GM18909 (cell line): ENCODE measurements around the gene FFAR4.

Experiments used
- ATAC-seq: cut with Tn5 transposase; IDR thresholded peaks from one replicate; pipeline ENCODE4 v1.9.1; 2021; ENCODE audit warnings: mild to moderate bottlenecking; ENCODE audit not compliant: unreplicated experiment, poor library complexity

Gene FFAR4

DNA sequence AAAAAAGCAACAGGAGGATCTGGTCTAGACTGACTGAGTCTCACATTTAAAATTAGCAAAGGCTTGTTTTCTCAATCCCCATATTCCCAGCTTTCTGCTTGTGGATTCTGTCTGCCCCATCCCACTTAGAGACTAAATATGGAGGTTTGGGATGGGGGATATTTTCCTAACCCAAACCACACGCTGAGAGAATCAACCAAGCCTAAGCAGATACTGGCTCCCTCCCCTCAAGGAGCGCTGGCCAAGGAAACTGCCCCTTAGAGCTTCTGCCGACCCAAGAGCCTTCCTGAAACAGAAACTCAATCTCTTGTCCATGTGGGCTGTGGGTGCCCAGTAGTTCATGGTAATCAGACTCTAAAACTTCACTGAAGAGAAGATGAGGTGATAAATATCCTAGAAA, 3.9 kb downstream of the FFAR4 start:
- ATAC-seq: no peak

DNA sequence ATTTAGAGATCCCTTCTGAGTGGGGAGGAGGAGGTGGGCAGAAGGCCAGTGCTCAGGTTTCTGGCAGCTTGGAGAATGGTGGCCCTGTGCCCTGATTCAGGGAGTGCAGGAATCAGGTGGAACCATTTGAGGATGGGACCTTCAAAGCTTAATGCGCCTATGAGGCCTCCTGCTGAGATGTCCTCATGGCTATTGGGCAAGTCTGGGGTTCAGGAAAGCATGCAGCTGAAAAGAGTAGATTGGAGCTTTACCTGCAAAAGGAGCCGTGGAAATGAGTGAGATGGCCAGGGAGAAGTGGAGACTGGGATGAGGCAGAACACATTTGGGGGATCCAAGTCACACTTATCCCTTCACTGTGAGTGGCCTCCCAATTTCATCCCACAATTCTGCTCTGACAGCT, 6.1 kb downstream of the FFAR4 start:
- no peak for ATAC-seq

DNA sequence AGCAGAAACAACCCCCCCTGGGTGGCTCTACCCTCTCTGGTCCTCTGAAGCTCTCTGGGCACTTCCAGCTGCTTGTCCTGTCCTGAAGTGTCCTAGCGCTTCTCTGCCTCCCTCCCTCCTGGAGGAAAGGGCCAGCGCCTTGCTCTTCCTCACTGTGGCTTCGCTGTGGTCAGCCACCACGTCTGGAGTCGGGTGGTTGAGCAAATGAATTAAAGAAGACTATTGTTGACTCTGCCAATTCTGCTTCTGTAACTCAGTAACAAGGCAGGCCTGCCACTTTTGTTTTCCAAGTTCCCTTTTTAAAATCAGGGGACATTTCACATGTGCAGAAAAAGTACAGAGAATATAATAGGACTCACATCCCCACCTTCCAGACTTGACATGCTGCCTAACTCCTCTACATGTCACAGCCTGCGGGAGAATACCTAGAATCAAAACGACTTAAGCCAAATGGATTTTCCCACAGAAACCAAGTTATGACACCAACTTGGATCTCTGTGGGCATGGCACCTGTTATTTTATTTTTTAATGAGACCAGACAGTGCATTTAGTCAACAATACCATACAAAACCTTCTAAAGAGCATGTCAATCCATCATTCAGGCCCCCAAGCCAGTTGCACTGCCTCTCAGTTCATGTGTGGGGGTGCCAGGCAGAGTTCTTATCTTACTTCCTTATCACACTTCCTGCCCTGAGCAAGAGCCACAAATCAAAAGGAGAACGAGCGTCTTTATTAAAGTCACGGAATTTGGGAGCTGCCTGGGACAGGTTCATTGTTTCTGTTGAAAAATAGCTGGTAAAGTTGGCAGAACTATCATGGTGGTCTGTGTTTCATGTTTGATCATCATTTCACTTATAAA, 6.8 kb downstream of the FFAR4 start:
- ATAC-seq: no peak

DNA sequence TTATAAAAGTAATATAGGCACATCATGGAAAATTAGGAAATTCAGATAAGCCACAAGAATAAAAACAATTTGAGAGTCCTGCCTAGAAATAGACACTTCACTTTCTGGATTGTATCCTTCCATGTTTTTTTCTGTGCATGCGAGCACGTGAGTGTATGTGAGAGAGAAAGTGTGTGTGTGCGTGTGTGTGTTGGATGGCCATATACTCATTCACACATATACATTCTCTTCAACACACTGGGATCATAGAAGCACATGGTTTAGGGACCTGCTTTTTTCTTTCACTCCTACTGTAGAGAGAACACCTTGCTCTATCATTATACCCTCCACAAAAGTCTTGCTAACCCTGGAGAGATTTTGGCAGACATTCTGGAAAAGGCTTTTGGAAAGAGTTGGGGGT, 7.5 kb downstream of the FFAR4 start:
- no peak for ATAC-seq

DNA sequence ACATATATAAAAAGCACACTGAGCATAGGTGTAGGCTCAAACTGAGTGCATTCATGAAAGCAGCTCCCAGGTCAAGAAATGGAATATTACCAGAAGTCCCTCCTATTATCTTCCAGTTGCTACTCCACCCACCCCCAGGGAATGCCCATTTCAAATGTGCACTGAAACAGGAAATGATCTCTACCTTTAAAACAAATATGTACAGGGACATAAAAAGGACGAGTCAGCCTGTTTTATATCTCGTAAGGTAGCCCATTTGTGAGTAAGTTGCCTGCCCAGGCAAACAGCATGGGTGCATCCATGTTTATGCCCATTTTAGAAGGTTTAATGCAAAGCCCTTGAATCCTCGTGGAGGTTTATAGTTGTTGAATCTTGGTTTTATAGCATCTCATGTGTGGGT, 10.4 kb downstream of the FFAR4 start:
- no peak for ATAC-seq

DNA sequence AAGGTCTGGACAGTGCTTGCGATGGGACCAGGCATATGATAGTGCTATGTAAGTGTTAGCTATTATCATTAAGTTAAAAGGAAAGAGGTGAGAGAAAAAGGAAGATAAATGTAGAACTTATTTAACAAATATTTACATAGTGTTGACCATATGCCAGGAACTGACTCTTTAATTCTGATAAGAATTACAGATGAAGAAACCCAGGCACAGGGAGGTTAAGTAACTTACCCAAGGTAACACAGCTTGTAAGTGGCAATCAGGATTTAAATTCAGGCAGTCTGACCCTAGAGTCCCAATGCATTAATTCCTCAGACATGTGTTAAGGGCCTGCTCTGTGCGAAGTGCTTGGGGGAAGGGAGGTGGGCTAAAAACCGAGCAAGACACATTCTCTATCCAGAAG, 11.1 kb downstream of the FFAR4 start:
- no peak for ATAC-seq

DNA sequence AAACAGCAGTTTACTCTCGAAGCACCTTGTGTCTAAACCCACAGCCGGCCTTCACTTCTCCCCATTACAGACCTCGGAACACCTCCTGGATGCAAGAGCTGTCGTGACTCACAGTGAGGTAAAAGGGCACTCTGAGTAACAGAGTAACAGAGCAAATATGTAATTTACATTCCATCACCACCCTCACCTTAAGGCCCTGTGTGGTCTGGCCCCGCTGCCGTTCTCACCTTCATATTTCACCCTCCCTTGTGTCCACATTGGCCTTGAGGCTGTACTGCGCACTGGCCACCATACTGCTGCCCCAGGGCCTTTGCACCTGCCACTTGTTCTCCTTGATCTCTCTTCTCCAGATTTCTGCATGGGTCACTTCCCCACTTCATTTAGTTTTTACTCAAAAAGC, 12.6 kb downstream of the FFAR4 start:
- ATAC-seq: no peak

DNA sequence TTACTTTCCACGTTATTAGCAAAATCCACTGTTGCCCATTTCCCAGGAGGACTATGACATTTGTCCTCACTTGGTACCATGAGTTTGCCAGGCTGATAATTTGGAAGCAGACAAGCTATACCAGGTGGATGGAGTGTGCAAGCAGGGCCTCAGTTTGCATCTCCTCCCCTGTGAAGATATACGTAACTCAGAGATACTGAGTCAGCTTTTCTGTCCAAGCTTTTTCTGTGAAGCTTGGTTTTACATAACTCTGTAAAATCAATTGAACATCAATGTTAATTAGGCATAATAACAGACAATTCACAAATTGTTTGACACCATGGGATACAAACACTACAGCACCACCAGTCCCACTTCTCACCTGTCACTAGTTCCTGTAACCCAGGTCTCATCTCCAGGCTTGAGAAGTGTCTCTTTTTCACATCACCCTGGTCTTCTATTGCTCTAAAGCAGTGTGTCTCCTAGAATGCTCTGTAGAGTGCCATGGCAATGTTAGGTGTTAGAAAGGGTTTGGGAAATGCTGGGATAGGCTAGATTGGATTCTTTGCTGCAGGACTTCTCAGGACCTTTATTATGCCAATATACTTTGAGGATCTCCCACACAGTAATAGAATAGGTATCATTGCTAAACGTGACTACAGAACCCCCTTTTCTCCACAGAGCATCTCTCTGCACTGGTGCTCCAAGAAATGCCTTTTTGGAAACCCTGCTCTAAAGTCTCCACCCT, 13.7 kb downstream of the FFAR4 start:
- no peak for ATAC-seq

DNA sequence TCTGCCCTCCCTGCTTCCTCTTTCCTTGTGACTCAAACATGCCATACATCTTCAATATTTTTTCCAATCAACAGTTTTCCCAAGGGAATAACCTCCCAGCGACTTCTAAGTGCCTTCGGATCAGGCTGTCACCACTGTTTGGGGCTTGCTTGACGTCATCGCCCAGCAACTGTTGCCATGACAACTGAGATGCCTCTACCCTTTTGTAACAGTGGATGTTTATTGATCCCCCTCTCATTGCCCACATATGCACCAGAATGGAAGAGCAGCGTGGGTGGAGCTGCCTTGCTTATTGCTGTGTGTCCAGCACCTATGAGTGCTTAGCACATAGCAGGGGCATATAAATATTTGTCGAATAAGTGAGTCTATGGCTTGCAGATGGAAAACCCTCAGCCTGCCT, 14.4 kb downstream of the FFAR4 start:
- no peak for ATAC-seq

DNA sequence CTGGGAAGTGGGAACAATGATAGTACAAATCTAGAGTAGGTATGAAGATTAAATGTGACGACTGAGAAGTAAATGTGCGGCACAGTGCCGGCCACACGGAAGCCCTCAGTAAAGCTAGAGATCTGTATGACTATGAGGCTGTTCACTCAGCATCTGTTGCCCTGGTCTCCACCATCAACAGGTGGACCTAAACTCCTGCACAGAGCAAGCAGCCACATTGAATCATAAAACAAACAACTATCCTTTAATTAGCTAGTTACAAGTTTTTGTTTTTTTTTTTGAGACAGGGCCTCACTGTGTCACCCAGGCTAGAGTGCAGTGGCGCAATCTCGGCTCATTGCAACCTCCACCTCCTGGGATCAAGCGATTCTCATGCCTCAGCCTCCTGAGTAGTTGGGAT, 18.0 kb downstream of the FFAR4 start:
- no peak for ATAC-seq

DNA sequence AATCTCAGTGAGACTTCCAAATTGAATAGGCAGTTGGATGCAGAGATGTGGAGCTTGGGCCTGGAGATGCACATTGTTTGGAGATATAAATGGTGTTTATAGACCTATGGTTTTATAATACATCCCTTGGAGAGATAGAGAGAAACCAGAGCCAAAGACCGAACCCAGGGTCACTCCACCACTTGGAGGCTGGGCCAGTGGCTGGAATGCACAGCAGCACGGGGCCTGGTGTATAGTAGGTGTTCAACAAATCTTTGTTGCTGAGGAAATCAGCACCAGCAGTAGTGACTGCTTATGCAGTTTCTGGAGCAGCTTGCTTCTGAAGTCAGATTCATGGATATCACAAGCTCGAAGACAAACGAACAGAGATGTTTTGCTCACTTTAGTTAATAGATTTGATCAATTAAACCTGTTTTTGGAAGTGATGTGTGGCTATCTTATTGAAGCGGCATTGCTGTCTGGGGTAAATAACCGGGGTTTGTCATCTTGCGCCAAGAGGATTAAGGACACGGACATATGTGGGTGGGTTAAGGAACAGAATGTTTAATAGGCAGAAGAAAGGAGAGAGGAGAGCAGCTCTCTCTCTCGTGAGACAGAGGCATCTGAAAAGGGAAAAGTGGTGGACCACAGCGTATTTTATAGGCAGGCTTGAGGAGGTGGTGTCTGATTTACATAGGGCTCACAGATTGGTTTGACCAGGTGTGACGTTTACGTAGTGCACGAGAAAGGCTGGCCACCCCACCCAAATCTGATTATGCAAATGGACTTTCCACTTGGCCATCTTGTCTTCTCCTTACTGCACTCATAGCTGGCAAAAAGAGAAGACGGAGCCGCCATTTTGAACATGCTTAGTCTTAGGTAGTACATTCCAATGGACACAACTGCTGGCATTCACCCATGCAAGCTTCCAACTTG, 23.4 kb downstream of the FFAR4 start:
- ATAC-seq: no peak

DNA sequence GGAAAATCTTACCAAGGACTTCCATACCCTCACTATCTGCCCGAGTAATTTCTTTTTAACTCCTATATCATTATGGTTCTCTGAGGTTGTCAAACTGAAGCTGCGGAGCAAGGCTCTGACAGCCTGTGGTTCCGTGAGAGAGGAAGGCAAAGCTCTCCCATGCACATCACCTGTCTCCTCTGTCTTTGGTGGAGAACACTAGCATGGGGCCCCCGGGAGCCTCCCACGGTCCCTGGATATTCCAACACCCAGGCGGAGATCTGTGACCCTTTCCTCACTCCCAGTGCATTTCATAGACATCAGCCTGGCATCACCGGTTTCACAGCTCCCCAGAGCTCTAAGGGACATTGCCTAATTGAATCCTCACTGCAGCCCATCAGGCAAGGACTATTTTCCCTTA, 24.2 kb downstream of the FFAR4 start:
- ATAC-seq: no peak

DNA sequence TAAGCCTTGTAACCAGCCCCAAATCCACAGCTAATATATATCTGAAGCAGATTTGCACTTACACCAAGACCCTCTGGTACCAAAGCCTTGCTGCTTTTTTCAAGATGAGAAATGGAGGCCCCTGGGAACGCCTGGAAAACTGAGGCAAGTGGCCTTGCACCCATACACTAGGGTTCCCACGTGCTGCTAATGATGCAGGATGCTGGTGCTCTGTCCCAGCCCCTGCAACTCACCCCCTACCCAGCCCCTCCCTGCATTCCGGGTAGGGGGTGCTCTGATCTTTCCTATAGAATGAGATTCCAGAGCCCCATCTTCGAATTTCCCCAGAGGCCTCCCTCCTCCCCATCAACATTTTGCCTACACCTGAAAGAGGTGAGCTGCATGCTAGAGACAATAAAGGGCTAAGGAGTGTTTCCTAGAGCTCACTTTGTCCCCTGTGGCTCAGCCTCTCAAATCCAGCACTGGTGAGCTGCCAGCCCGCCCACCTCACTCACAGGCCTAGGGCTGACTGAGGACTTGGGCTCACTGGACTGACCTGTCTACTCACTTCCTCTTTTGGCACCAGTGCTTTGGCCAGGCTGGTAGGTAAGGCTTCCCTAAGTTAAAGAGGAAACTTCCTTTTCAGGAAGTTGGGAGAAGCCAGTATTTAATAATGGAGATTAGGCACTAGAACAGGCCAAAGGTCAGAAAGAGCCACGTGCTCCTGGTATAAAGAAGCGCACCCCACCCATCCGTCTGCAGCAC, 24.8 kb downstream of the FFAR4 start:
- no peak for ATAC-seq

DNA sequence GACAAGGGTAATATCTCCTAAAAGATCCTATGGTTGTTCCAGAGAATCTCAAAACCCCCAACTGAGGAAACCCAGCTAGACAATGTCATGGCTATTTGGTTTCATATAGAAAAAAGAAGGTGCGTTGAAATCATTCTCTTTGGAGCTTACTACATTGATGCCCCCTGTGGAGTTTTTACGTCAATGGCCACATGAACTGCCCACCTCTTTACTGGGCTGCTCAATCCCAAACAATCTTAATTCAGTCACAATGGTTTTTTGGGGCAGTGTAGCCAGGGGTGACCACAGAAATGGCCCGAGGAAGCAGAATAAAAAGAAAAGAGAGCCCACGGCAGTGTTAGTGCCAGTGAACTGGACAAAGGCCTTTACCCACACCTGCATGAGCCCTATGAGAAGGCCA, 26.8 kb downstream of the FFAR4 start:
- no peak for ATAC-seq

DNA sequence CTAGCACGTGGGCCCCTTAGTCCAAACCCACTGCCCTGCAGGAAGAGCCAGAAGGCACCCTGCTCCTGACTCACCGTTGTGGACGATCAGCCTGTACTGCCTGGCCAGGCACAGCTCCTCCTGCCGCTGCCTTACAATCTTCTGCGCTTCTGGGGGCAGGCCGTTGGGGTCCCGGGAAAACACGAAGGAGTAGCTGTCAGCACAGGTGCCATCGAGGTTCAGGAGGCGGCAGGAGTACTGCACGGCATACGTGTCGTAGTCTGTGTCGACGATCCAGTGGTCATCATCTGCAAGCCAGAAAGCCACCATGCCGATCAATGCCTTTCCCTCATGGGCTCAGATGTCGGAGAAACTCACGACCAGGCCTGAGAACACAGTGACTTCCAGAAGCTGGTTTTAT, 27.3 kb downstream of the FFAR4 start:
- no peak for ATAC-seq

DNA sequence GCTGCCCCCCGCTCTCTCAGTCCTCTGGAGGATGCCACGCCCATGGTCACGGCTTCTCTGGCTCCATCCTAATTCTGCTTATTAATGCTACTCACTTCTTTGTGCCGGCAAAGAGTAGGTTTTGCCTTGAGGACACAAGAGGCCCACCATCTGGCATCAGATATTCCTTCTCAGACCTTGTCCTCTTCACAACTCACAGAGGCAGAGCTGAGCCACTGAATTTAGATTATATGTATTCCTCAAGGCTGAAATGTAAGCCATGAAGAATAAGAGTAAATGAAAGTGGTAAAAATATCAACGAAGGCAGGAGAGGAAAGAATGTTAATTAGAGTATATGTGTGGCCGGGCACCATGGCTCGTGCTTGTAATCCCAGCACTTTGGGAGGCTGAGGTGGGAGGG, 28.1 kb downstream of the FFAR4 start:
- no peak for ATAC-seq

DNA sequence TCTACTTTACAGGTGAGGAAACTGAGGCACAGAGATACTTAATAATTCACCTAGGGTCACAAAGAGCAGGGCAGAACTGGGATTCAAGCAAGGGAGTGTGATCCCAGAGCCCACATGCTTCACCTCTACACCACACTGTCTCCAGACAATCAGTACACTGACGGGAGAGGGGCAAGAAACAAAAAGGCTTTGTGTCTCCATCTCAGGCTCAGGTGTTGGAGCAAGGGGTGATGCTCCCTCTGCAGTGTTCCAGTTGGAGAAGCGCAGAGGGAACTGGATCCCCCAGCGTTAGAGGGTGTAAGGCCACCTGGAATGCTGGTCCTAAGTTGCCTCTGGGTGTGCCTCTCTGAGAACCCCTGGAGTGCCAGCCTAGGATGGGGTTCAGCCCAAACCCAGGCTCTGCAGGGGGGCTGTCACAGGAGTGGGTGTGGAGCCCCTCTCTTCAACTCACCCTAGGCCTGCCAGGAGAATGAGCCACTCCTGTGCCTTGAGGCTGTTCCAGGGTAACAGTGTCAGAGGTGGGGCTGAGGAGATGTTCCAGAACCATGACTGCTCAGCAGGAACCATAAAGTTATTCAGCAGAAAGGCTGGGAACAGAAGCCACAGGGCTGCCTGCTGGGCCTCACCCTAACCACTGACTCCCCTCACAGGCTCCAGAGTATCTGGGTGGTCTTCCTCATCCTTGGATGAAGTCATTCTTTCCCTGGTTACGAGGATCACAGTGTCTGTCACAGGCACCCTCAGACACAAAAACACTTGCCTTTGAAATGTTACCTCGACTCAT, 29.1 kb downstream of the FFAR4 start:
- no peak for ATAC-seq

DNA sequence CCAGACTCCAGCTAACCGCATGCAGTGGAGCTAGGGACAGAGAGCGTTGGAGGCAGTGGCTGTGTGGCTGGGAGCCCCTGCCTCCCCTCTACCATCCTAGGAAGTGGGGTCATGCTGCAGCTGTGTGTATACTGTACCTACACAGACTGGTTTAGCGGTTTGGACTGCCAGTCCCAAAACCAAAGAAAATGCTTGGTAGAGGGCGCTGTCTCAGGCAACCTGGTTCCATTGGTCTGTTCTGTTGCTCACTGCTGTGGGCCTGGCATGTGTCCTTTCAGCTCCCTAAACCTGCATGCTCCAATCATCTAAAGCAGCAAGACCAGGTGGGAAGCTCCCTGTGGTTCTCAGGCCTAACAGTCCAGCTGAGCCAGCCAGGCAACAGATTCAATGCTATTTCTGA, 30.1 kb downstream of the FFAR4 start:
- no peak for ATAC-seq

DNA sequence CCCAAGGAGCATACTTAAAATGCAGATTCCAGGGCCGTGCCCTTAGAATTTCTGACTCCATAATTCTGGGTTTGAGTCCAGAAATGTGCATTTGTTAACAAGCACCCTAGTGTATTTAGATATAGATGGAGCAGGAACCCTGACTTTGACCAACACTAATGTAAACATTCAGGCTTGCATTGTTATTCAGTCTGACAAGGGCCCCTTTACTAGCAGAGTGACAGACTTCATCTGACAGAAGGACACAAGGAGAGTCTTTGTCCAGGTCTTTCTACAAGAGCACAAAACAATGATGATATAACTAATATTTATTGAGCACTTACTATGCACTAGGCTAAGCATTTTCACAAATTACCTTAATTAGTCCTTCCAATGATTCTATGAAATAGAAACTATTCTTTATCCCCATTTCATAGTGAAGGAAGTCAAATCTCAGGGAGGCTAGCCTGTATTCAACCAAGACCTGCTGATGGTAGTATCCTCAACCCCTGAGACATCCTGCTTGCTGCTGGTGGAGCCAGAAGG, 30.7 kb downstream of the FFAR4 start:
- no peak for ATAC-seq
